ENCODE measurements around the gene ADARB1. TPM values are rescaled to one million over a fixed set of nuclear protein-coding genes. Genes with fewer than 3 reads are reported as not detected.

Gene ADARB1
- total and polyA plus RNA-seq, 2 of the 8 experiments (the other 6 are each of a cell fraction or from before 2014, with no cell fraction given), result 4.7 to 14.9 TPM

DNA sequence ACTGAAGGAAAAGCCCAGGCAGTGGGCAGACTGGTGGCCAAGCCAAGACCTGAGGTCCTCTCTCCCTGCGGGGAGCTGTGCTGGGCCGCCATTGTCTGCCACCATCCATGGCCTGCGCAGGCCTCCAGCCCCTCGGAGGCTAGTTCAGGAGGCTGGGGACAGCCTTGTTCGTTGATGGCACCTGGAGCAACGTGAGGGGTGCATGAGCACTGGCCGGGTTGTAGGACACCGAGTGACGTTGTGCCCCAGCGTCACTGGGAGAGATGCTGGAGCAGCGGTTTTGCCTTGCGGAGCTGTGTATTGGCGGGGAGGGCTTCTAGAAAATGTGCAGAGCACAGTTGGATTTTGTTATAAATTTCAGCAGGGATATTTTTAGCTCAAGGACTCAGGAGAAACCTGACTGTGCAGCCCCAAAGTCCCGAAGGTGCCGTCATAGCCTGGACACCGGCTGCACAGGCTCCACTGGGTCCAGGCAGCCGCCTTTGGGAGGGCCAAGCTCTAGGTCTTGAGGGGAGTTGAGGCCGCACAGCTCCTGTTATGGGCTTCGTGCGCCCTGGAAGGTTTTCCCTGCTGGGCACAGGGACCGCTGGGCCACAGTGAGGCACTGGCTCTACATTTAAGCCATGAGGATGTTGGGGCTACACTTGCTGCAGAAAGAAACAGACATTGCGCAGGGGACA lies 48.2 kb upstream of the ADARB1 start:
- no peaks in the 10 kb centered on the region for H3K79me2 ChIP-seq (ENCODE audit: control insufficient read depth in 1 of 2, insufficient read depth in 2 of 2, low read length in 2 of 2)
- peaks cover 0 to 3% of the 10 kb centered on the region in 2 experiments; a peak in 1 of 4 replicates for H3K9me3 ChIP-seq (ENCODE audit: insufficient read depth in 2 of 2, low read depth in 1 of 2, low read length in 1 of 2)
- no peak for FAIRE-seq
- H3K36me3 ChIP-seq (ENCODE audit: control insufficient read depth in 2 of 4, insufficient read depth in 4 of 4, low read length in 3 of 4), result no peaks in the 10 kb centered on the region
- H3K23me2 ChIP-seq (ENCODE audit: low read depth, low read length), result no peaks in the 10 kb centered on the region
- peaks cover 4 to 24% (median 19%) of the 10 kb centered on the region in 4 experiments for H3K4me1 ChIP-seq (replicated peaks in 1 of 4; ENCODE audit: control insufficient read depth in 3 of 4, insufficient read depth in 4 of 4, low read length in 3 of 4)
- no peak overlapping the region for H3K18ac ChIP-seq (ENCODE audit: extremely low read depth, low read length)
- H3K9ac ChIP-seq (replicated peaks in 1 of 4; ENCODE audit: extremely low read depth in 1 of 4, low read depth in 3 of 4, low read length in 3 of 4), result no peak overlapping the region
- H3K27ac ChIP-seq (ENCODE audit: low read depth, low read length), result no peak overlapping the region
- H2BK15ac ChIP-seq (ENCODE audit: low read length), result no peak overlapping the region
- H3K4ac ChIP-seq (replicated peaks; ENCODE audit: insufficient read length, low read depth, low read length), result no peak overlapping the region
- H3K56ac ChIP-seq (replicated peaks; ENCODE audit: insufficient read length, low read depth, low read length), result no peak overlapping the region
- H2BK20ac ChIP-seq (ENCODE audit: low read length), result no peak overlapping the region
- no peak for DNase-seq (ENCODE audit: low read depth in 1 of 2, low spot score in 2 of 2)
- no peak overlapping the region; the same call in 1 of the 2 replicates for H4K8ac ChIP-seq (ENCODE audit: extremely low read depth, insufficient read depth, low read length)
- no peak overlapping the region for H3K4me3 ChIP-seq (ENCODE audit: extremely low read depth in 1 of 4, insufficient read depth in 2 of 4, low read depth in 3 of 4, low read length in 4 of 4)
- no peak overlapping the region for H2BK5ac ChIP-seq (ENCODE audit: low read depth, low read length)
- no peak overlapping the region for H4K91ac ChIP-seq (replicated peaks; ENCODE audit: insufficient read length, low read length)
- H2BK12ac ChIP-seq (ENCODE audit: low read depth, low read length), result no peak overlapping the region
- POLR2A ChIA-PET (ENCODE audit: partially characterized antibody), result interaction anchor here (0.5 to 1.4 kb wide), 3 partner anchors 10 to 86 kb away, joined by 3 read pairs; no protein-coding TSS in a partner anchor
- 88% methylated on average over 22 of the region's 22 CpGs; no CpG with 5 or more reads in 1 of the 2 experiments for WGBS, 2 experiments (ENCODE audit: extremely low coverage in 1 of 2, insufficient coverage in 1 of 2, insufficient read length in 1 of 2, insufficient replicate concordance in 2 of 2, low coverage in 1 of 2, low lambda C conversion rate in 2 of 2, missing lambda C conversion rate in 1 of 2)
- peaks cover 3% of the 10 kb centered on the region; the same call in 1 of the 2 replicates for H3K79me1 ChIP-seq (ENCODE audit: low read depth, low read length)
- CTCF ChIA-PET (ENCODE audit: partially characterized antibody), result interaction anchor here (0.6 to 2.0 kb wide), 16 partner anchors 9 to 766 kb away, joined by 3 to 13 read pairs (median 3); partner anchors contain the start of gene ADARB1
- no peak overlapping the region for H3K4me2 ChIP-seq (ENCODE audit: insufficient read depth in 1 of 2, low read depth in 2 of 2, low read length in 2 of 2)
- no peaks in the 10 kb centered on the region; a peak in 2 of 7 replicates for H3K27me3 ChIP-seq (replicated peaks in 1 of 4; ENCODE audit: control insufficient read depth in 3 of 4, extremely low read depth in 1 of 4, insufficient read depth in 3 of 4, low read length in 3 of 4)
- no peak overlapping the region for H4K5ac ChIP-seq (ENCODE audit: insufficient read length, low read depth, low read length)
- H2AFZ ChIP-seq (ENCODE audit: low read length), result no peak overlapping the region
- H3K14ac ChIP-seq (ENCODE audit: insufficient read length), result no peak overlapping the region
- H2AK5ac ChIP-seq (ENCODE audit: low read depth, low read length), result no peak overlapping the region
- H3K23ac ChIP-seq (ENCODE audit: insufficient read length), result no peak overlapping the region
- H4K20me1 ChIP-seq (replicated peaks in 1 of 2; ENCODE audit: control insufficient read depth in 1 of 2, insufficient read depth in 2 of 2, low read length in 2 of 2), result peaks cover 0 to 1% of the 10 kb centered on the region in 2 experiments
- H2BK120ac ChIP-seq (replicated peaks; ENCODE audit: low read depth, low read length), result no peak overlapping the region
- TF ChIP-seq BRCA1 (IDR thresholded peaks at IDR 0.05; ENCODE audit: low read depth, low read length) (no peak), SIRT6 (IDR thresholded peaks at IDR 0.05; ENCODE audit: low read length) (no peak), RFX5 (IDR thresholded peaks at IDR 0.05; ENCODE audit: borderline replicate concordance, low read depth, low read length) (no peak), ASH2L (IDR thresholded peaks at IDR 0.05; ENCODE audit: low read length) (no peak), CEBPB (IDR thresholded peaks at IDR 0.05; ENCODE audit: low read depth, low read length) (no peak), BACH1 (IDR thresholded peaks at IDR 0.05; ENCODE audit: low read length) (no peak), GTF2F1 (IDR thresholded peaks at IDR 0.05; ENCODE audit: borderline replicate concordance, low read depth, low read length) (no peak), SIN3A (conservative IDR thresholded peaks at IDR 0.05 in 1 of 2, IDR thresholded peaks at IDR 0.05 in 1 of 2; ENCODE audit: low read depth in 1 of 2, low read length in 2 of 2) (no peak), TAF7 (optimal IDR thresholded peaks at IDR 0.05; ENCODE audit: borderline replicate concordance, low read depth, low read length) (no peak)
- TF ChIP-seq, protein P1, sequence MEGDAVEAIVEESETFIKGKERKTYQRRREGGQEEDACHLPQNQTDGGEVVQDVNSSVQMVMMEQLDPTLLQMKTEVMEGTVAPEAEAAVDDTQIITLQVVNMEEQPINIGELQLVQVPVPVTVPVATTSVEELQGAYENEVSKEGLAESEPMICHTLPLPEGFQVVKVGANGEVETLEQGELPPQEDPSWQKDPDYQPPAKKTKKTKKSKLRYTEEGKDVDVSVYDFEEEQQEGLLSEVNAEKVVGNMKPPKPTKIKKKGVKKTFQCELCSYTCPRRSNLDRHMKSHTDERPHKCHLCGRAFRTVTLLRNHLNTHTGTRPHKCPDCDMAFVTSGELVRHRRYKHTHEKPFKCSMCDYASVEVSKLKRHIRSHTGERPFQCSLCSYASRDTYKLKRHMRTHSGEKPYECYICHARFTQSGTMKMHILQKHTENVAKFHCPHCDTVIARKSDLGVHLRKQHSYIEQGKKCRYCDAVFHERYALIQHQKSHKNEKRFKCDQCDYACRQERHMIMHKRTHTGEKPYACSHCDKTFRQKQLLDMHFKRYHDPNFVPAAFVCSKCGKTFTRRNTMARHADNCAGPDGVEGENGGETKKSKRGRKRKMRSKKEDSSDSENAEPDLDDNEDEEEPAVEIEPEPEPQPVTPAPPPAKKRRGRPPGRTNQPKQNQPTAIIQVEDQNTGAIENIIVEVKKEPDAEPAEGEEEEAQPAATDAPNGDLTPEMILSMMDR (IDR thresholded peaks at IDR 0.05; ENCODE audit: control extremely low read depth in 1 of 3, insufficient read depth in 1 of 3, low read depth in 1 of 3, low read length in 3 of 3), result no peak

Data from H1 (cell line).